Measurements from ENCODE around the gene ORAI3.

ORAI3 gene

GRCh38 chr16:30924076-30924912 is 24.6 kb upstream of the ORAI3 start:
- Histone ChIP-seq H3K4me3 (ENCODE audit: low read length) (peak overlapping the region; percentile 85; the same call in 1 of the 2 replicates), H3K27ac (ENCODE audit: low read length) (no peak overlapping the region), H3K27me3 (ENCODE audit: control insufficient read depth, insufficient read depth, low read length) (no peaks in the 10 kb centered on the region), H3K4me1 (ENCODE audit: control insufficient read depth, insufficient read depth, low read length) (peaks cover 3% of the 10 kb centered on the region; the same call in 1 of the 2 replicates), H3K9me3 (ENCODE audit: control insufficient read depth, insufficient read depth, low read length) (no peaks in the 10 kb centered on the region), H3K36me3 (ENCODE audit: control insufficient read depth, insufficient read depth, low read length) (peaks cover 8% of the 10 kb centered on the region; the same call in 1 of the 2 replicates)
- no CpG with 5 or more reads among the region's 53 CpGs for WGBS (ENCODE audit: insufficient coverage, insufficient read length)
- DNase-seq (ENCODE audit: low read depth, low spot score): no peak

GRCh38 chr16:30924913-30925631 is 23.8 kb upstream of the ORAI3 start:
- Histone ChIP-seq H3K27ac (ENCODE audit: low read length) (no peak overlapping the region), H3K27me3 (ENCODE audit: control insufficient read depth, insufficient read depth, low read length) (no peaks in the 10 kb centered on the region), H3K4me3 (ENCODE audit: low read length) (peak overlapping the region; percentile 85; the same call in 1 of the 2 replicates), H3K4me1 (ENCODE audit: control insufficient read depth, insufficient read depth, low read length) (peaks cover 3% of the 10 kb centered on the region; the same call in 1 of the 2 replicates), H3K36me3 (ENCODE audit: control insufficient read depth, insufficient read depth, low read length) (peaks cover 9% of the 10 kb centered on the region), H3K9me3 (ENCODE audit: control insufficient read depth, insufficient read depth, low read length) (no peaks in the 10 kb centered on the region)
- DNase-seq (ENCODE audit: low read depth, low spot score): no peak
- no CpG with 5 or more reads among the region's 11 CpGs for WGBS (ENCODE audit: insufficient coverage, insufficient read length)

GRCh38 chr16:30925632-30925987 is 23.3 kb upstream of the ORAI3 start:
- Histone ChIP-seq H3K4me1 (ENCODE audit: control insufficient read depth, insufficient read depth, low read length) (peaks cover 3% of the 10 kb centered on the region; the same call in 1 of the 2 replicates), H3K4me3 (ENCODE audit: low read length) (no peak overlapping the region), H3K9me3 (ENCODE audit: control insufficient read depth, insufficient read depth, low read length) (no peaks in the 10 kb centered on the region), H3K27me3 (ENCODE audit: control insufficient read depth, insufficient read depth, low read length) (no peaks in the 10 kb centered on the region), H3K36me3 (ENCODE audit: control insufficient read depth, insufficient read depth, low read length) (peaks cover 14% of the 10 kb centered on the region), H3K27ac (ENCODE audit: low read length) (no peak overlapping the region)
- no peak for DNase-seq (ENCODE audit: low read depth, low spot score)
- WGBS (ENCODE audit: insufficient coverage, insufficient read length): no CpG with 5 or more reads among the region's 26 CpGs

DNA sequence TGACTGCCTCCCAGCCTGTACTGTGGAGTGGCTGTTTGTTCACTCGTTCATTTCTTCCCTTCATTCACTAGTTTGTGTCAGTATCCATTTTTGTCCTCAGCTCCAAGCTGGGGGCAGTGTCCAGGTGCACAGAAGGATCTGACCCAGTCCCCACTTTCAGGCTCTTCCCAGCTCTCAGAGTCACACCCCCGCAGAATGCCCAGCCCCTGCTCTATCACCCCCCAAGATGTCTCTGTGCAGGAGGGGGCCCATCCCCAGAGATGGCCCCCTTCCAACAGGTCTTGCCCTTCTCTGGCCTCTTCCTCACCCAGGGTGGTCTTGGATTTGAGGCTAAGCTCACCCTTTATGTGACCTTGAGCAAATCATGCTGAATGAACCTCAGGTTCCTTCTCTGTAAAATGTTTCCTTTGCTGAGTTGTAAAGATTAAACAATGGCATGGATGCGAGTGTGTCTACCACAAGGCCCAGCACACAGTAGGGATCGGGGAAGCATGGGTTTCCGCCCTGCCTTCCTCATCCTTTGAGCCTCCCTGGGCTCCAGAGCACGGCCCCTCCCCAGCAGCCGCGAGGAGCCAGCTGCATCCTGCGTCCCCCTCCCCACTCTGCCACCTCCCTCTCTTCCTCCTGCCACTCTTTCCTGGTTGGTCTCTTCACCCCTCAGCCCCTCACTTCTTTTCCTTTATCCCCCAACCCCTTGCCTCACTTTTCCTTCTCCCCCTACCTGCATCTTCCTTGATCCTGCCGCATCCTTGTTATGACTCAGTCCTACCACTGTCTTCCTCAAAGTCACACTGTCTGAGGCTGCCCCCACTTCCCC is 22.7 kb upstream of the ORAI3 start:
- no peak overlapping the region for H3K4me3 ChIP-seq (ENCODE audit: low read length)
- H3K9me3 ChIP-seq (ENCODE audit: control insufficient read depth, insufficient read depth, low read length): no peaks in the 10 kb centered on the region
- H3K4me1 ChIP-seq (ENCODE audit: control insufficient read depth, insufficient read depth, low read length): peaks cover 3% of the 10 kb centered on the region; the same call in 1 of the 2 replicates

DNA sequence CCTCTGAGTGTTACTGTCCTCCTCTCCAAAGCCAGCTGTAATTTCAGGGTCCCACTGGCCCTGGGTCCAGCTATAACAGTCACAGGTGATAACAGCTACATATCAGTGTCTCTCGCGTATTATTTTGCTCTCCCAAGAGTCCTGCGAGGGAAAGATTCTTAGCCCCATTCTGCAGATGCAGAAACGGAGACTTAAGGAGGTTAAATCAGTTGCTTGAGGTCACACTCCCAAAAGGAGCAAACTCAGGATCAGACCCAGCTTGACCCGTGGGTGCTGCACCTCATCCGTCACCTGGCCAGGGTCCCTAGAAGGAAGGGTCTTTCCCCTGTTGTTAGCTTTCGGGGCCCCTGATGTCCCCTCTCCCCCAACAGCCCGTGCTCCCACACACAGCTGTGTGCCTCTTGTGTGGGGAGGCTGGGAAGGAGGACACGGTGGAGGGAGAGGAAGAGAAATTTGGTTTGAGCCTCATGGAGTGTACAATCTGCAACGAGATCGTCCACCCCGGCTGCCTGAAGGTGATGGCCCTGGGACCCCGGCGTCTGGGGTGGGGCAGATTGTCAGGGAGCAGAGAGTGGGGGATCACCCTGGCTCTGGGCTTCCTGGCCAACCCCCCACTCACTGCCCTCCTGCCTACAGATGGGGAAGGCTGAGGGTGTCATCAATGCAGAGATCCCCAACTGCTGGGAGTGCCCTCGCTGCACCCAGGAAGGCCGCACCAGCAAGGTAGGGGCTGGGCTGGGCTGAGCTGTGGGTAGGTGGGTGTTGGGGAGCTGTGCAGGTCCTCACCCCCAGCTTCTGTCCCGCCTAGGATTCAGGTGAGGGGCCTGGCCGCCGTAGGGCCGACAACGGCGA is 21.7 kb upstream of the ORAI3 start:
- peaks cover 3% of the 10 kb centered on the region; the same call in 1 of the 2 replicates for H3K4me1 ChIP-seq (ENCODE audit: control insufficient read depth, insufficient read depth, low read length)
- no peak for DNase-seq (ENCODE audit: low read depth, low spot score)
- H3K27me3 ChIP-seq (ENCODE audit: control insufficient read depth, insufficient read depth, low read length): no peaks in the 10 kb centered on the region
- peaks cover 21% of the 10 kb centered on the region for H3K36me3 ChIP-seq (ENCODE audit: control insufficient read depth, insufficient read depth, low read length)
- H3K27ac ChIP-seq (ENCODE audit: low read length): no peak overlapping the region
- no peak overlapping the region for H3K4me3 ChIP-seq (ENCODE audit: low read length)
- no peaks in the 10 kb centered on the region for H3K9me3 ChIP-seq (ENCODE audit: control insufficient read depth, insufficient read depth, low read length)
- WGBS (ENCODE audit: insufficient coverage, insufficient read length): no CpG with 5 or more reads among the region's 22 CpGs

More for the DNA sequence above, 22.7 kb upstream of the ORAI3 start:
- no peak overlapping the region for H3K27ac ChIP-seq (ENCODE audit: low read length)
- no peaks in the 10 kb centered on the region for H3K27me3 ChIP-seq (ENCODE audit: control insufficient read depth, insufficient read depth, low read length)
- WGBS (ENCODE audit: insufficient coverage, insufficient read length): no CpG with 5 or more reads among the region's 10 CpGs
- peaks cover 20% of the 10 kb centered on the region for H3K36me3 ChIP-seq (ENCODE audit: control insufficient read depth, insufficient read depth, low read length)
- DNase-seq (ENCODE audit: low read depth, low spot score): no peak

DNA sequence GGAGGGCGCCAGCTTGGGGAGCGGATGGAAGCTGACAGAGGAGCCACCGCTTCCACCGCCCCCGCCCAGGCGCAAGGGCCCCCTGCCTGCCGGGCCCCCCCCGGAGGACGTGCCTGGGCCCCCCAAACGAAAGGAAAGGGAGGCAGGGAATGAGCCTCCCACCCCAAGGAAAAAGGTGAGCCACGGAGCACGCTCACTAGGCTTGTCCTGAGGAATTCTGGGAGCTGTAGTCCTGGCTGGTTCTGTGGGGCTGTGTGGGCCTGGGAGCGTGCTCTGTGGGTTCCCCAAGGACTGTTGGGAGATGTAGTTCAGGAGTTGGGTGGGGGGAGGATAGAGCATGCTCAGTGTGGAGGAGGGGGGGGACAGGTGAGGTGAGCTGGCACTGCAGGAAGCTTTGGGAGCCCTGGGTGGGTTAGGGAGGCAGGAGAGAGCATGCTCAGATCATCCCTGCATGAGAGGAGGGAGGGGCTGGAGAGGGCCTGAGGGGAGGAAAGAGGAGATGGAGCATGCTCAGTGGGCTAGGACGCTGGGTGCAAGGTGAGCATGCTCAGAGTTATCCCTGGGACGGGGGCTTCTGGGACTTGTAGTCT is 21.0 kb upstream of the ORAI3 start:
- Histone ChIP-seq H3K9me3 (ENCODE audit: control insufficient read depth, insufficient read depth, low read length) (no peaks in the 10 kb centered on the region), H3K27ac (ENCODE audit: low read length) (no peak overlapping the region), H3K4me1 (ENCODE audit: control insufficient read depth, insufficient read depth, low read length) (peaks cover 3% of the 10 kb centered on the region; the same call in 1 of the 2 replicates), H3K36me3 (ENCODE audit: control insufficient read depth, insufficient read depth, low read length) (peaks cover 25% of the 10 kb centered on the region), H3K27me3 (ENCODE audit: control insufficient read depth, insufficient read depth, low read length) (no peaks in the 10 kb centered on the region), H3K4me3 (ENCODE audit: low read length) (no peak overlapping the region)
- WGBS (ENCODE audit: insufficient coverage, insufficient read length): no CpG with 5 or more reads among the region's 15 CpGs
- no peak for DNase-seq (ENCODE audit: low read depth, low spot score)

DNA sequence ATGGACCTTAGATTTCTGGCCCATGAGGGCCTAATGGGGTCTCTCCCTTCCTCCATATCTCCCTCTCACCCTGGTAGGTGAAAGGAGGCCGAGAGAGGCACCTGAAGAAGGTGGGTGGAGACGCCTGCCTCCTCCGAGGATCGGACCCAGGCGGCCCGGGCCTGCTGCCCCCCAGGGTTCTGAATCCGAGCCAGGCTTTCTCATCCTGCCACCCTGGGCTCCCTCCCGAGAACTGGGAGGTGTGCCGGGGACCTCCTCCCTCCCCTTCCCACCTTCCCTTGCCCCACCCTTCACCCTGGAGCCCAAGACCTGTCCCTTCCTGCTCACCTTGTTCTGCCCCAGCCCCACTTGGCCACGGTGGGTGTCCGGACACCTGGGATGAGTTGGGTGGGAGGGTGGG is 20.5 kb upstream of the ORAI3 start:
- WGBS (ENCODE audit: insufficient coverage, insufficient read length): no CpG with 5 or more reads among the region's 11 CpGs
- no peak for DNase-seq (ENCODE audit: low read depth, low spot score)
- Histone ChIP-seq H3K27ac (ENCODE audit: low read length) (no peak overlapping the region), H3K4me1 (ENCODE audit: control insufficient read depth, insufficient read depth, low read length) (peaks cover 3% of the 10 kb centered on the region; the same call in 1 of the 2 replicates), H3K27me3 (ENCODE audit: control insufficient read depth, insufficient read depth, low read length) (no peaks in the 10 kb centered on the region), H3K36me3 (ENCODE audit: control insufficient read depth, insufficient read depth, low read length) (peaks cover 25% of the 10 kb centered on the region), H3K4me3 (ENCODE audit: low read length) (no peak overlapping the region), H3K9me3 (ENCODE audit: control insufficient read depth, insufficient read depth, low read length) (no peaks in the 10 kb centered on the region)

- H3K9me3 ChIP-seq (ENCODE audit: control insufficient read depth, insufficient read depth, low read length): no peaks in the 10 kb centered on the region
- peaks cover 25% of the 10 kb centered on the region for H3K36me3 ChIP-seq (ENCODE audit: control insufficient read depth, insufficient read depth, low read length)
- no peak overlapping the region for H3K4me3 ChIP-seq (ENCODE audit: low read length)
- no peak overlapping the region for H3K27ac ChIP-seq (ENCODE audit: low read length)
- H3K27me3 ChIP-seq (ENCODE audit: control insufficient read depth, insufficient read depth, low read length): no peaks in the 10 kb centered on the region
- no peak for DNase-seq (ENCODE audit: low read depth, low spot score)
- WGBS (ENCODE audit: insufficient coverage, insufficient read length): no CpG with 5 or more reads among the region's 7 CpGs
- H3K4me1 ChIP-seq (ENCODE audit: control insufficient read depth, insufficient read depth, low read length): peaks cover 3% of the 10 kb centered on the region; the same call in 1 of the 2 replicates
Measured at GRCh38 chr16:30929167-30929566, 19.7 kb upstream of the ORAI3 start.

DNA sequence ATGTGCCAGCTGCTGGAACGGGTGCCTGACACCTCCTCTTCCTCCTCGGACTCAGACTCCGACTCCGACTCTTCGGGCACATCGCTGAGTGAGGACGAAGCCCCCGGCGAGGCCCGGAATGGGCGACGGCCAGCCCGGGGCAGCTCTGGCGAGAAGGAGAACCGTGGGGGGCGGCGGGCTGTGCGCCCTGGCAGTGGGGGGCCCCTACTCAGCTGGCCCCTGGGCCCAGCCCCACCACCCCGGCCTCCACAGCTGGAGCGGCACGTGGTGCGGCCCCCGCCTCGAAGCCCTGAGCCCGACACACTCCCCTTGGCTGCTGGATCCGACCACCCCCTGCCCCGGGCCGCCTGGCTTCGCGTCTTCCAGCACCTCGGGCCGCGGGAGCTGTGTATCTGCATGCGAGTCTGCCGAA is 18.7 kb upstream of the ORAI3 start:
- Histone ChIP-seq H3K36me3 (ENCODE audit: control insufficient read depth, insufficient read depth, low read length) (peaks cover 25% of the 10 kb centered on the region), H3K4me1 (ENCODE audit: control insufficient read depth, insufficient read depth, low read length) (peaks cover 3% of the 10 kb centered on the region; the same call in 1 of the 2 replicates), H3K9me3 (ENCODE audit: control insufficient read depth, insufficient read depth, low read length) (no peaks in the 10 kb centered on the region), H3K27me3 (ENCODE audit: control insufficient read depth, insufficient read depth, low read length) (no peaks in the 10 kb centered on the region), H3K4me3 (ENCODE audit: low read length) (no peak overlapping the region), H3K27ac (ENCODE audit: low read length) (no peak overlapping the region)
- no peak for DNase-seq (ENCODE audit: low read depth, low spot score)
- WGBS (ENCODE audit: insufficient coverage, insufficient read length): no CpG with 5 or more reads among the region's 35 CpGs

Data from iPS DF 6.9 (cell line).